ENCODE measurements around the gene GPAM. TPM values are rescaled to one million over a fixed set of nuclear protein-coding genes. Genes with fewer than 3 reads are reported as not detected.

Gene GPAM
- total and polyA plus RNA-seq, 2 of the 8 experiments (the other 6 are each of a cell fraction or from before 2014, with no cell fraction given): 5.5 to 15.5 TPM

DNA sequence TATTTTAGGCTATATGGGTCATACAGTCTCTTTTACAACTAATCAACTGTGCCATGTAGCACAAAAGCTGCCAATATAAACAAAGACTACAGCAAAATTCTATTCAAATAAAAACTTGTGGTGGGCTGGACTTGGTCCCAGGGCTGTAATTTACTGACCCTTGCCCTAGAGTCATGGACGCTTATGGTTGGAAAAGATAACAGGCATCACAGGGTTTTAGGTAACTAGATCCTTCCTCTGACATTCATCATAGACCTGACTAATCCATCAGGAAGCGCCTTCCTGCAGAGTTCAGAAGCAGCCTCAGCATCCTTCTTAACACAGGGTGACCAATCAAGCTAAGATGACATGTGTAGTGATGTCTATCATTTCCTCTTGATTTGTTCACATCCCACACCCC is 40.2 kb upstream of the GPAM start:
- H4K8ac ChIP-seq (ENCODE audit: extremely low read depth, insufficient read depth, low read length): no peak overlapping the region
- no peak overlapping the region for H3K4me2 ChIP-seq (ENCODE audit: insufficient read depth in 1 of 2, low read depth in 2 of 2, low read length in 2 of 2)
- H3K9ac ChIP-seq (replicated peaks in 1 of 4; ENCODE audit: extremely low read depth in 1 of 4, low read depth in 3 of 4, low read length in 3 of 4): no peak overlapping the region
- H3K36me3 ChIP-seq (ENCODE audit: control insufficient read depth in 2 of 4, insufficient read depth in 4 of 4, low read length in 3 of 4): no peaks in the 10 kb centered on the region; a peak in 1 of 8 replicates
- H2BK120ac ChIP-seq (replicated peaks; ENCODE audit: low read depth, low read length): no peak overlapping the region
- H3K79me1 ChIP-seq (ENCODE audit: low read depth, low read length): no peaks in the 10 kb centered on the region
- no peak for FAIRE-seq
- H3K23me2 ChIP-seq (ENCODE audit: low read depth, low read length): no peaks in the 10 kb centered on the region
- no peak overlapping the region for H2BK12ac ChIP-seq (ENCODE audit: low read depth, low read length)
- no peak for DNase-seq (ENCODE audit: low read depth in 1 of 2, low spot score in 2 of 2)
- peaks cover 4 to 9% of the 10 kb centered on the region in 2 experiments; a peak in 2 of 4 replicates for H3K9me3 ChIP-seq (ENCODE audit: insufficient read depth in 2 of 2, low read depth in 1 of 2, low read length in 1 of 2)
- no peak overlapping the region for H4K5ac ChIP-seq (ENCODE audit: insufficient read length, low read depth, low read length)
- H3K14ac ChIP-seq (ENCODE audit: insufficient read length): no peak overlapping the region
- H4K20me1 ChIP-seq (replicated peaks in 1 of 2; ENCODE audit: control insufficient read depth in 1 of 2, insufficient read depth in 2 of 2, low read length in 2 of 2): no peaks in the 10 kb centered on the region
- WGBS, 2 experiments (ENCODE audit: extremely low coverage in 1 of 2, insufficient coverage in 1 of 2, insufficient read length in 1 of 2, insufficient replicate concordance in 2 of 2, low coverage in 1 of 2, low lambda C conversion rate in 2 of 2, missing lambda C conversion rate in 1 of 2): 97% methylated on average over 2 of the region's 2 CpGs; no CpG with 5 or more reads in 1 of the 2 experiments
- no peak overlapping the region for H3K18ac ChIP-seq (ENCODE audit: extremely low read depth, low read length)
- ChIA-PET CTCF (ENCODE audit: partially characterized antibody) (interaction anchor here (1.3 to 2.2 kb wide), 2 partner anchors 9 to 84 kb away, joined by 3 to 4 read pairs; no protein-coding TSS in a partner anchor), POLR2A (ENCODE audit: partially characterized antibody) (interaction anchor here (1.9 kb wide), 1 partner anchor 39 kb away, joined by 4 read pairs; no protein-coding TSS in a partner anchor)
- H3K27me3 ChIP-seq (replicated peaks in 1 of 4; ENCODE audit: control insufficient read depth in 3 of 4, extremely low read depth in 1 of 4, insufficient read depth in 3 of 4, low read length in 3 of 4): no peaks in the 10 kb centered on the region
- H2BK5ac ChIP-seq (ENCODE audit: low read depth, low read length): no peak overlapping the region
- no peak overlapping the region for H3K4me3 ChIP-seq (ENCODE audit: extremely low read depth in 1 of 4, insufficient read depth in 2 of 4, low read depth in 3 of 4, low read length in 4 of 4)
- no peak overlapping the region for H2BK15ac ChIP-seq (ENCODE audit: low read length)
- no peak overlapping the region for H3K23ac ChIP-seq (ENCODE audit: insufficient read length)
- no peak overlapping the region for H3K4ac ChIP-seq (replicated peaks; ENCODE audit: insufficient read length, low read depth, low read length)
- TF ChIP-seq, protein P1, sequence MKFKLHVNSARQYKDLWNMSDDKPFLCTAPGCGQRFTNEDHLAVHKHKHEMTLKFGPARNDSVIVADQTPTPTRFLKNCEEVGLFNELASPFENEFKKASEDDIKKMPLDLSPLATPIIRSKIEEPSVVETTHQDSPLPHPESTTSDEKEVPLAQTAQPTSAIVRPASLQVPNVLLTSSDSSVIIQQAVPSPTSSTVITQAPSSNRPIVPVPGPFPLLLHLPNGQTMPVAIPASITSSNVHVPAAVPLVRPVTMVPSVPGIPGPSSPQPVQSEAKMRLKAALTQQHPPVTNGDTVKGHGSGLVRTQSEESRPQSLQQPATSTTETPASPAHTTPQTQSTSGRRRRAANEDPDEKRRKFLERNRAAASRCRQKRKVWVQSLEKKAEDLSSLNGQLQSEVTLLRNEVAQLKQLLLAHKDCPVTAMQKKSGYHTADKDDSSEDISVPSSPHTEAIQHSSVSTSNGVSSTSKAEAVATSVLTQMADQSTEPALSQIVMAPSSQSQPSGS (IDR thresholded peaks at IDR 0.05; ENCODE audit: low read length): no peak
- no peak for TF ChIP-seq ZNF274 (IDR thresholded peaks at IDR 0.05; ENCODE audit: borderline replicate concordance, extremely low read depth, low read length)
- H4K91ac ChIP-seq (replicated peaks; ENCODE audit: insufficient read length, low read length): no peak overlapping the region
- H3K56ac ChIP-seq (replicated peaks; ENCODE audit: insufficient read length, low read depth, low read length): no peak overlapping the region
- H2AK5ac ChIP-seq (ENCODE audit: low read depth, low read length): no peak overlapping the region
- H3K4me1 ChIP-seq (replicated peaks in 1 of 4; ENCODE audit: control insufficient read depth in 3 of 4, insufficient read depth in 4 of 4, low read length in 3 of 4): no peaks in the 10 kb centered on the region
- H2AFZ ChIP-seq (ENCODE audit: low read length): no peak overlapping the region
- no peak overlapping the region for H2BK20ac ChIP-seq (ENCODE audit: low read length)
- H3K79me2 ChIP-seq (ENCODE audit: control insufficient read depth in 1 of 2, insufficient read depth in 2 of 2, low read length in 2 of 2): no peaks in the 10 kb centered on the region
- H3K27ac ChIP-seq (ENCODE audit: low read depth, low read length): no peak overlapping the region

Measured in H1 (cell line).